Stomach (tissue), 9 donors: ENCODE results near the gene XRCC3. TPM values are rescaled to one million over a fixed set of nuclear protein-coding genes. Genes with fewer than 3 reads are reported as not detected.

Experiments
- DNase-seq, 2 donors: peaks; one replicate each; pipeline versions ENCODE4 v3.0.0 to v3.0.0-alpha.2; 2013 to 2019
- H3K27ac ChIP-seq, 5 donors: fragments of 200-600 bp in 4 of 5; sonication (generic) in 4 of 5; one replicate each; pipeline ENCODE4 v1.5.1; 2013 to 2019; ENCODE audit warnings: mild to moderate bottlenecking in 1 of 5, moderate library complexity in 1 of 5
- H3K27me3 ChIP-seq, 3 donors: fragments of 200-600 bp; sonication (generic); one replicate each; pipeline ENCODE4 v1.5.1; 2017 to 2019; ENCODE audit warnings: mixed run types in 1 of 3
- H3K36me3 ChIP-seq, 4 donors: fragments of 200-600 bp; sonication (generic); 1 replicate in 3 of 4; 2 replicates in 1 of 4; pipeline ENCODE4 v1.5.1; 2016 to 2019
- H3K4me1 ChIP-seq, 4 donors: fragments of 200-600 bp; sonication (generic); one replicate each; pipeline ENCODE4 v1.5.1; 2016 to 2019
- H3K4me3 ChIP-seq, 4 donors: fragments of 200-600 bp; sonication (generic) in 3 of 4; one replicate each; pipeline ENCODE4 v1.5.1; 2016 to 2019; ENCODE audit warnings: mild to moderate bottlenecking in 1 of 4
- H3K9me3 ChIP-seq, 4 donors: fragments of 200-600 bp; sonication (generic); one replicate each; pipeline ENCODE4 v1.5.1; 2016 to 2019
- CTCF ChIP-seq, 7 experiments: fragments of 450-650 bp in 4 of 7; fragments of 200-600 bp in 3 of 7; sonication (generic) in 3 of 7; IDR thresholded peaks; one replicate each; pipeline ENCODE4 v1.5.1; 2016 to 2019; ENCODE audit warnings: antibody characterized with exemption in 7 of 7, control low read depth in 2 of 7, mild to moderate bottlenecking in 1 of 7
- EP300 ChIP-seq: sonication (generic); formaldehyde crosslinking; IDR thresholded peaks from one replicate; pipeline ENCODE4 v1.6.1; 2017; ENCODE audit warnings: antibody characterized with exemption
- POLR2A ChIP-seq, 4 donors: fragments of 450-650 bp; IDR thresholded peaks; one replicate each; pipeline ENCODE4 v1.6.1; 2016; ENCODE audit warnings: antibody characterized with exemption in 4 of 4, control low read depth in 2 of 4, mild to moderate bottlenecking in 1 of 4, moderate library complexity in 1 of 4
- POLR2AphosphoS5 ChIP-seq, 3 donors: sonication (generic); formaldehyde crosslinking; IDR thresholded peaks; one replicate each; pipeline ENCODE4 v1.6.1; 2016; ENCODE audit warnings: antibody characterized with exemption in 3 of 3
- WGBS, 5 donors: extraction: QIAGEN DNeasy Blood & Tissue Kit in 3 of 5; methylation state at CpG; one replicate each; pipeline versions ENCODE4 v1.1.5 to v1.1.7; 2013 to 2018; 5-methylcytosine and 5-hydroxymethylcytosine counted together
- intact Hi-C: fragments of 100-400 bp; cut with DNase I; formaldehyde crosslinking; loops from one replicate; pipeline ENCODE4 v1.15.1; 2023; ENCODE audit warnings: low total_unique reads
- polyA plus RNA-seq, 3 donors: library from polyadenylated mRNA; stranded (reverse); fragments of 200-250 nt; gene quantifications; one replicate each; pipeline ENCODE4 v1.2.3, GENCODE V29; 2013
- small RNA-seq, 4 donors: library from RNA; depleted of rRNA; stranded (forward); fragments of <200 nt; gene quantifications; one replicate each; pipeline ENCODE3, GENCODE V24; 2016
- total RNA-seq, 5 donors: library from RNA; depleted of rRNA; stranded (reverse); fragments of >200 nt; gene quantifications; one replicate each; pipeline versions ENCODE4 v1.1.0 to v1.2.3, GENCODE V29; 2014 to 2016
- donor health status: healthy with polysubstance abuse.
- donor health status: Bipolar disorder and iron deficiency.
- donor health status: healthy.

The XRCC3 gene
- total and polyA plus RNA-seq, 8 donors, result 2.6 to 70.1 (median 6.3) TPM

DNA sequence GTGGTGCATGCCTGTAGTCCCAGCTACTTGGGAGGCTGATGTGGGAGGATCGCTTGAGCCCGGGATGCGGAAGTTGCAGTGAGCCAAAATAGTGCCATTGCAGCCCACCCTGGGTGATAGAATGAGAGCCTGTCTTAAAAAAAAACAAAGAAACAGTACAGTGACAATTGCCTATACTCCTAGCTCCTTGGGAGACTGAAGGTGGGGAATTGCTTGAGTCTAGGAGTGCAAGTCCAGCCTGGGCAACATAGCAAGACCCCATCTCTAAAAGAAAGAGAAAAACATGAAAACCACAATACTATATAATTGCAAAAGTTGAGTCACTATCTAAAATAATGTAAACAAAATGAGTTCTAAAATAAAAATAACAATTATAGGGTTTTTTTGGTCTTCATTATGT lies 66.2 kb downstream of the XRCC3 start:
- Histone ChIP-seq H3K27ac (no peak overlapping the region), H3K9me3 (no peaks in the 10 kb centered on the region), H3K36me3 (peaks cover 0 to 24% (median 7%) of the 10 kb centered on the region in 4 donors), H3K4me1 (peaks cover 18 to 65% (median 41%) of the 10 kb centered on the region in 4 donors), H3K27me3 (no peaks in the 10 kb centered on the region), H3K4me3 (no peak overlapping the region)
- no peak for DNase-seq
- intact Hi-C loops, result no loop called here
- TF ChIP-seq CTCF (IDR thresholded peaks at IDR 0.05) (no peak), POLR2A (IDR thresholded peaks at IDR 0.05) (no peak), EP300 (no peak), POLR2AphosphoS5 (IDR thresholded peaks at IDR 0.05) (no peak)
- 98 to 100% (median 99%) methylated on average over 3 of the region's 3 CpGs for WGBS, 5 donors

Small RNAs within 50 kb of the gene (small RNA-seq; reads per million reads assigned to genes)
- 0 reads per million in 4 donors for gene RF00019

Other genes starting within 250 kb of the XRCC3 start
- gene CKB, start 192.6 kb downstream of the XRCC3 start, total RNA-seq, result 1,000 to 10,000 TPM in 1 of 5 donors, 100 to 1,000 TPM in 4; 216 to 1,146 (median 643) TPM
- 1,000 to 10,000 TPM in 1 of 3 donors, 100 to 1,000 TPM in 2; 778 to 1,091 (median 976) TPM for gene CKB, start 192.6 kb downstream of the XRCC3 start, polyA plus RNA-seq
- gene TRMT61A, start 186.3 kb downstream of the XRCC3 start, total RNA-seq, result 10 to 100 TPM in 4 of 5 donors, 1 to 10 TPM in 1; 5.5 to 39.7 (median 18.5) TPM
- gene TRMT61A, start 186.3 kb downstream of the XRCC3 start, polyA plus RNA-seq, result 10 to 100 TPM in 2 of 3 donors, 1 to 10 TPM in 1; 9.0 to 16.9 (median 14.8) TPM
- gene BAG5, start 152.8 kb downstream of the XRCC3 start, total RNA-seq, result 100 to 1,000 TPM in 1 of 5 donors, 10 to 100 TPM in 3, 1 to 10 TPM in 1; 4.3 to 207 (median 24.3) TPM
- gene BAG5, start 152.8 kb downstream of the XRCC3 start, polyA plus RNA-seq, result 10 to 100 TPM in 2 of 3 donors, 1 to 10 TPM in 1; 7.5 to 11.6 (median 10.8) TPM
- gene COA8, start 152.5 kb downstream of the XRCC3 start, total RNA-seq, result 10 to 100 TPM in 3 of 5 donors, 1 to 10 TPM in 2; 6.4 to 21.4 (median 14.9) TPM
- 10 to 100 TPM; 42.8 to 96.5 (median 48.4) TPM for gene COA8, start 152.5 kb downstream of the XRCC3 start, polyA plus RNA-seq
- gene KLC1, start 86.2 kb downstream of the XRCC3 start, total RNA-seq, result 100 to 1,000 TPM in 4 of 5 donors, 10 to 100 TPM in 1; 76.4 to 522 (median 201) TPM
- gene KLC1, start 86.2 kb downstream of the XRCC3 start, polyA plus RNA-seq, result 10 to 100 TPM; 56.5 to 90.3 (median 61.8) TPM
- gene ZFYVE21, start 359 bp upstream of the XRCC3 start, total RNA-seq, result 100 to 1,000 TPM in 2 of 5 donors, 10 to 100 TPM in 3; 28.0 to 150 (median 64.8) TPM
- 10 to 100 TPM; 51.9 to 95.5 (median 81.0) TPM for gene ZFYVE21, start 359 bp upstream of the XRCC3 start, polyA plus RNA-seq
- 10 to 100 TPM; 16.7 to 84.0 (median 28.1) TPM for gene PPP1R13B, start 132.1 kb upstream of the XRCC3 start, total RNA-seq
- 10 to 100 TPM; 10.8 to 15.5 (median 12.7) TPM for gene PPP1R13B, start 132.1 kb upstream of the XRCC3 start, polyA plus RNA-seq
- 1 to 10 TPM in 3 of 5 donors, not detected in 2; 1.3 to 8.8 (median 2.6) TPM for gene TDRD9, start 213.0 kb upstream of the XRCC3 start, total RNA-seq
- gene TDRD9, start 213.0 kb upstream of the XRCC3 start, polyA plus RNA-seq, result 1 to 10 TPM in 2 of 3 donors, under 1 TPM in 1; 0.85 to 3.7 (median 2.2) TPM
- gene RD3L, start 227.1 kb upstream of the XRCC3 start, total RNA-seq, result not detected
- gene RD3L, start 227.1 kb upstream of the XRCC3 start, polyA plus RNA-seq, result not detected